Bone marrow (tissue), 2 donors: Measurements from ENCODE around the gene IL11RA.

ENCODE experiments used
- DNase-seq, 2 donors: peaks; one replicate each; lab custom pipeline; 2025; lab: John Stamatoyannopoulos, UW

Gene IL11RA

GRCh38 chr9:34687276-34688030 lies 35.5 kb downstream of the IL11RA start:
- no peak for DNase-seq

GRCh38 chr9:34688329-34689115 lies 36.5 kb downstream of the IL11RA start:
- no peak for DNase-seq

GRCh38 chr9:34689116-34689470 lies 37.1 kb downstream of the IL11RA start:
- no peak for DNase-seq

- DNase-seq, result no peak
Measured at GRCh38 chr9:34689512-34689911, 37.5 kb downstream of the IL11RA start.

GRCh38 chr9:34690983-34691935 lies 39.3 kb downstream of the IL11RA start, which contains the start of gene CCL19:
TSS of gene CCL19 (minus strand) at chr9:34691276. CDS start at chr9:34691139, 137 bp downstream.
- peak in 1 of 2 donors; percentile 66 for DNase-seq

- no peak for DNase-seq
Measured at GRCh38 chr9:34691936-34692315, 39.9 kb downstream of the IL11RA start.

GRCh38 chr9:34693560-34693959 lies 41.6 kb downstream of the IL11RA start:
- DNase-seq, result no peak

GRCh38 chr9:34694811-34695210 lies 42.8 kb downstream of the IL11RA start:
- DNase-seq, result no peak

- DNase-seq, result peak; percentile 33 to 49
Measured at GRCh38 chr9:34701023-34701768, 49.2 kb downstream of the IL11RA start.

DNA sequence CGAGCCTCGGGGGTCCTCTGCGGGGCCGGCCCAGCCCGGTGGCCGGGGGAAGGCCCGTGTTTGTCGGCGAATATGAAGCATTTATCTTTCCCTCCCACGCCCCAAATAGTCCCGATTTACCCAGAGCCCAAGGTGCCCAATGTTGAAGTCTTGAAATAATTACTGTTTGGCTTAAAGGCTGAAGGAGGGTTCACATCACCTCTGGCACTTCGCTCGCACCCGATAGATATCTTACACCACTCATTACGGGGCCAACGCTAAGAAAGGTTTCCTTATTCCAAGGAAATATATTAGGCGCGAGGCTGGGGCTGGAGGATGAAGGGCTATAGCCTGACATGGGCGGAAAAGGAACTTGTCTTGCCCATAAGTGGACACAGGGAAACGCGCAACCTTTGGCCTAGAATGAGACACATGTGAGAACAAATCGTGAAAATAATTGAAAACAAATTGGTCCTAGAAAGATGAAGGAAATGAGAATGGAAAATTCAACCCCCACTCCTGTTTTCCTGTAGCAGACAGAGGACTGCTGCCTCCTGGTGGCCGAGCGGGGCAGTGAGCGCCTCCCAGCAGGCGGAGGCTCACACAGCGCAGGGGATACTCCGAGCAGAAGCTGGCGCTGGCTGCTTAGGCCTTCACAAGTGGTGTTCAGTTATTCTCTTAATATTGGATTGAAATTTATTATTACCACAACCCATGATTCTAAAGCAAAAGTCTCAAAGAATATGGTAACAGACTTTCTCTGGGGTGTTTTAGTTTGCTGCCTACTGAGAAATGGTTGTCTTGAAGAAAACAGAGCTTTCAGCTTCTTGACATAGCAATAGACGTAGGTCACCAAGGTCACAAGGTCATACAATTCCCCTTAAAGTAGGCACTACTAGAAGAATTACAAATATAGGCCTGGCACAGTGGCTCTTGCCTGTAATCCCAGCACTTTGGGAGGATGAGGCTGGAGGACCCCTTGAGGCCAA lies 50.1 kb downstream of the IL11RA start:
- DNase-seq, result peak; percentile 60 to 67

GRCh38 chr9:34707130-34707529 lies 55.1 kb downstream of the IL11RA start:
- no peak for DNase-seq

DNA sequence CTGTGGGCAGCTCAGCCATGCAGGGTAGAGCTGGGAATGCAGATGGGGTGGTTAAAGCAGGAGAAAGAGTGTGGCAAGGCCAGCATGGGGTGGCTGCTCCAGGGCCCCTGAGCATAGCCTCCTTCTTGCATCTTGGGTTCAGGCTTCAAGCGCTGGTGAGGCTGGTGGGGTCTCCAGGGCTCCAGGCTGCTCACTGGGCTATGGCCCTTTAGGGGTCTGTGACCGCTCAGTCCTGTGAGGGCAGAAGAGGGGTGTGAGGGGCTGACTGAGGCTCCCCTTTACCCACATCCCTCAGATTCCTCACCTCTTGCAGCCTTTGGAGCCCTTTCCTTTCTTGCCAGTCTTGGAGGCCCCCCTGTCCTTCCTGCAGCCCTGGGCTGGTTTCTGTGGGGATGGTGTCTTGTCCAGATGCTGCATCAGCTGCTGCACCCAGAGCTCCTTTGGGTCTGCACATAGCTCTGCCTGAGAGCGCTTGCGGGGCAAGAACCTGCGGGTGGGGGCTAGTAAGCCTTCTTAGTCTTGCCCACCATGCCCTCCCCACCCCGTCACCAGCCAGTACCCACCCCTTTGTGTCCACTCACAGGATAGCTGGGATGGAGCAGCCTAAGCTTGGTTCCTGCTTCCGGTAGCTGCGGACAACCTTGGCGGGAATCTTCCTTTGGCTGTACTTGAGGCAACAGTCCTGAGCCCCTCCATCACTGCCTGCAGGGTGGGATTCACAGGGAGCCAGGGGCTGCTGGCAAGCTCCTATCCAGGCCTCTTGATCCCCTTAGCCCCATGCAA lies 57.4 kb downstream of the IL11RA start:
- no peak for DNase-seq

DNA sequence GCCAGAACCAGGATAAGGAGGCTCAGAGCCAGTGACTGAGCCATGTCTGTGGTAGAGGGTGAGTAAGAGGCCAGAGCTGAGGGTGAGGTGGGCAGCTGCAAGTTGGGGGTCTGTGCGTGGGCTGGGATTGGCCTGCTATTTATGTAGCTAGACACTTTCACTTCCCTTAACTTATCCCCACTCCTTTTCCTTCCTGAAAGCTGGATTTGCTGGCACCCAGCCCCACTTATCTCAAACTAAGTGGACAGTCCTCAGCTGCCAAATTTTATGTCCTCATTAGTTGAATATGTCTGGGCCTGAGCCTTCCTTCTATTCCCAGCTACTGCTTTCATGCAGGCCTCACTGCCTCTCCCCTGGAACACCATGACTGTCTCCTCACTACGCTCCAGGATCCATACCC lies 58.0 kb downstream of the IL11RA start, which contains the start of gene CCL21:
CCL21 (minus strand) TSS at position 114 of the 400 bp plus-strand sequence; CDS start at position 44, 70 bp downstream.
- DNase-seq, result no peak
